Measurements from ENCODE around the gene PPM1H.

GRCh38 chr12:62622177-62622576, 312.8 kb downstream of the PPM1H start:
- TF ChIP-seq CTCF (IDR thresholded peaks at IDR 0.05; ENCODE audit: low read depth, low read length) (no peak), EZH2phosphoT487 (IDR thresholded peaks at IDR 0.05; ENCODE audit: low read depth) (no peak)

Measured in OCI-LY3 (cell line).